ENCODE data around the gene LTBP2. TPM values are rescaled to one million over a fixed set of nuclear protein-coding genes. Genes with fewer than 3 reads are reported as not detected.
A peak's percentile ranks its signal among the peaks of the same experiment; 100 is the strongest.

LTBP2 gene
- total RNA-seq, 2 experiments from 2014 or later = 0.04 to 0.05 TPM

- Mint-ChIP-seq H3K4me1 (ENCODE audit: low read depth) (no peaks in the 10 kb centered on the region), H3K27me3 (peaks cover 5% of the 10 kb centered on the region), H3K9me3 (no peaks in the 10 kb centered on the region), H3K27ac (no peak overlapping the region), H3K4me3 (no peak overlapping the region), H3K36me3 (ENCODE audit: low read depth) (no peaks in the 10 kb centered on the region)
- intact Hi-C loops (cut with micrococcal nuclease) = no loop called here
- POLR2A ChIA-PET = no interaction called here
- CTCF ChIA-PET = no interaction called here
- no peak for TF ChIP-seq CTCF (IDR thresholded peaks at IDR 0.05)
- no peak for ATAC-seq
- DNase-seq = no peak
Observed at GRCh38 chr14:74508844-74509428, 103.1 kb downstream of the LTBP2 start.

GRCh38 chr14:74508292-74508731 lies 103.7 kb downstream of the LTBP2 start:
- intact Hi-C loops (cut with micrococcal nuclease) = no loop called here
- peaks cover 3% of the 10 kb centered on the region for H3K27me3 Mint-ChIP-seq
- no peak overlapping the region for H3K27ac Mint-ChIP-seq
- ATAC-seq = no peak
- no peaks in the 10 kb centered on the region for H3K9me3 Mint-ChIP-seq
- H3K4me1 Mint-ChIP-seq (ENCODE audit: low read depth) = no peaks in the 10 kb centered on the region
- ChIA-PET POLR2A (no interaction called here), CTCF (no interaction called here)
- H3K4me3 Mint-ChIP-seq = no peak overlapping the region
- TF ChIP-seq CTCF (IDR thresholded peaks at IDR 0.05) = no peak
- no peaks in the 10 kb centered on the region for H3K36me3 Mint-ChIP-seq (ENCODE audit: low read depth)
- DNase-seq = peak; percentile 10

- Mint-ChIP-seq H3K4me1 (ENCODE audit: low read depth) (no peaks in the 10 kb centered on the region), H3K27ac (no peak overlapping the region), H3K9me3 (no peaks in the 10 kb centered on the region), H3K36me3 (ENCODE audit: low read depth) (no peaks in the 10 kb centered on the region), H3K27me3 (no peaks in the 10 kb centered on the region), H3K4me3 (no peak overlapping the region)
- POLR2A ChIA-PET = no interaction called here
- DNase-seq (no peak), ATAC-seq (no peak)
- CTCF ChIA-PET = no interaction called here
- TF ChIP-seq CTCF (IDR thresholded peaks at IDR 0.05) = no peak
- intact Hi-C loops (cut with micrococcal nuclease) = no loop called here
Observed at GRCh38 chr14:74507840-74508239, 104.2 kb downstream of the LTBP2 start.

- Mint-ChIP-seq H3K4me3 (no peak overlapping the region), H3K4me1 (ENCODE audit: low read depth) (peaks cover 2% of the 10 kb centered on the region), H3K27ac (no peak overlapping the region), H3K36me3 (ENCODE audit: low read depth) (no peaks in the 10 kb centered on the region), H3K9me3 (no peaks in the 10 kb centered on the region), H3K27me3 (no peaks in the 10 kb centered on the region)
- ChIA-PET CTCF (no interaction called here), POLR2A (no interaction called here)
- intact Hi-C loops (cut with micrococcal nuclease) = no loop called here
- no peak for DNase-seq
- TF ChIP-seq CTCF (IDR thresholded peaks at IDR 0.05) = no peak
- no peak for ATAC-seq
Observed at GRCh38 chr14:74507085-74507484, 105.0 kb downstream of the LTBP2 start.

GRCh38 chr14:74506411-74506851 lies 105.6 kb downstream of the LTBP2 start:
- Mint-ChIP-seq H3K27me3 (no peaks in the 10 kb centered on the region), H3K36me3 (ENCODE audit: low read depth) (no peaks in the 10 kb centered on the region), H3K9me3 (no peaks in the 10 kb centered on the region), H3K4me3 (no peak overlapping the region), H3K4me1 (ENCODE audit: low read depth) (peaks cover 3% of the 10 kb centered on the region), H3K27ac (no peak overlapping the region)
- no peak for DNase-seq
- intact Hi-C loops (cut with micrococcal nuclease) = no loop called here
- ATAC-seq = no peak
- TF ChIP-seq CTCF (IDR thresholded peaks at IDR 0.05) = no peak
- ChIA-PET POLR2A (no interaction called here), CTCF (no interaction called here)
